Neural progenitor cell (in vitro differentiated cells): ENCODE measurements around the gene ADRB1.

Source experiments
- CTCF ChIP-seq: fragments of 200-600 bp; sonication (generic); IDR thresholded peaks from 2 replicates; pipeline ENCODE4 v1.5.1; 2017; ENCODE audit warnings: antibody characterized with exemption, mild to moderate bottlenecking
- EZH2 ChIP-seq: fragments of 200-600 bp; sonication (generic); IDR thresholded peaks from 2 replicates; pipeline ENCODE4 v1.6.1; 2017; ENCODE audit warnings: antibody characterized with exemption, mild to moderate bottlenecking, moderate library complexity

GRCh38 chr10:114044247-114045135 is 825 bp downstream of the ADRB1 start:
- TF ChIP-seq CTCF (no peak), EZH2 (peak; percentile 85)
